Activated T-helper 1 cell treated with anti-CD3 and anti-CD28 coated beads, Interleukin-12 subunit alpha, Interleukin-12 subunit beta, Interleukin-2, Interleukin-4 antibody, amounts not matched to agents 30 ng/mL and 10 ng/mL and 1 ng/mL, durations not matched to agents 14 hours and 24 hours and 36 hours (primary cell): ENCODE measurements around the gene CLSTN2. TPM values are rescaled to one million over a fixed set of nuclear protein-coding genes. Genes with fewer than 3 reads are reported as not detected.

Source experiments
- DNase-seq: peaks from one replicate; pipeline ENCODE4 v3.0.0; 2021; ENCODE audit warnings: low spot score
- H3K27ac Mint-ChIP-seq: one replicate; pipeline ENCODE4 v1.8.0; 2021; ENCODE audit warnings: mild to moderate bottlenecking, mixed read lengths
- H3K27me3 Mint-ChIP-seq: one replicate; pipeline ENCODE4 v1.8.0; 2022; ENCODE audit warnings: mild to moderate bottlenecking, moderate library complexity, mixed read lengths; ENCODE audit not compliant: insufficient read depth
- H3K36me3 Mint-ChIP-seq: one replicate; pipeline ENCODE4 v1.8.0; 2021; ENCODE audit warnings: low read depth, mixed read lengths
- H3K4me1 Mint-ChIP-seq: one replicate; pipeline ENCODE4 v1.8.0; 2021; ENCODE audit warnings: low read depth, mixed read lengths
- H3K4me3 Mint-ChIP-seq: one replicate; pipeline ENCODE4 v1.8.0; 2021; ENCODE audit warnings: mild to moderate bottlenecking, moderate library complexity, mixed read lengths
- H3K9me3 Mint-ChIP-seq: one replicate; pipeline ENCODE4 v1.8.0; 2021; ENCODE audit warnings: mixed read lengths
- intact Hi-C: fragments of 100-400 bp; cut with micrococcal nuclease; formaldehyde crosslinking; loops from one replicate; pipeline ENCODE4 v1.15.1; 2024
- total RNA-seq: library from RNA; stranded (reverse); gene quantifications from 2 replicates; pipeline ENCODE4 v1.2.3, GENCODE V29; 2022

The CLSTN2 gene
- total RNA-seq, 1 donor from 2014 or later: not detected

GRCh38 chr3:140595295-140595694 lies 660.3 kb downstream of the CLSTN2 start:
- H3K4me1 Mint-ChIP-seq: no peaks in the 10 kb centered on the region
- no peak for DNase-seq
- H3K27me3 Mint-ChIP-seq: peaks cover 3% of the 10 kb centered on the region
- no peaks in the 10 kb centered on the region for H3K9me3 Mint-ChIP-seq
- H3K4me3 Mint-ChIP-seq: no peak overlapping the region
- intact Hi-C loops: no loop called here
- no peak overlapping the region for H3K27ac Mint-ChIP-seq
- H3K36me3 Mint-ChIP-seq: no peaks in the 10 kb centered on the region

- intact Hi-C loops: no loop called here
- Mint-ChIP-seq H3K9me3 (no peaks in the 10 kb centered on the region), H3K4me1 (no peaks in the 10 kb centered on the region), H3K27me3 (no peaks in the 10 kb centered on the region), H3K27ac (no peak overlapping the region), H3K36me3 (no peaks in the 10 kb centered on the region), H3K4me3 (no peak overlapping the region)
- no peak for DNase-seq
Observed at GRCh38 chr3:140597364-140597763, 662.4 kb downstream of the CLSTN2 start.

- intact Hi-C loops: no loop called here
- no peaks in the 10 kb centered on the region for H3K4me1 Mint-ChIP-seq
- H3K9me3 Mint-ChIP-seq: no peaks in the 10 kb centered on the region
- H3K36me3 Mint-ChIP-seq: no peaks in the 10 kb centered on the region
- H3K4me3 Mint-ChIP-seq: no peak overlapping the region
- no peak overlapping the region for H3K27ac Mint-ChIP-seq
- DNase-seq: no peak
- H3K27me3 Mint-ChIP-seq: no peaks in the 10 kb centered on the region
Observed at GRCh38 chr3:140597792-140598191, 662.8 kb downstream of the CLSTN2 start.

- H3K27me3 Mint-ChIP-seq: no peaks in the 10 kb centered on the region
- H3K9me3 Mint-ChIP-seq: no peaks in the 10 kb centered on the region
- intact Hi-C loops: no loop called here
- H3K4me3 Mint-ChIP-seq: no peak overlapping the region
- no peaks in the 10 kb centered on the region for H3K4me1 Mint-ChIP-seq
- no peaks in the 10 kb centered on the region for H3K36me3 Mint-ChIP-seq
- DNase-seq: no peak
- no peak overlapping the region for H3K27ac Mint-ChIP-seq
Observed at GRCh38 chr3:140599009-140599408, 664.0 kb downstream of the CLSTN2 start.

- DNase-seq: no peak
- intact Hi-C loops: no loop called here
- Mint-ChIP-seq H3K27ac (no peak overlapping the region), H3K36me3 (no peaks in the 10 kb centered on the region), H3K9me3 (no peaks in the 10 kb centered on the region), H3K27me3 (no peaks in the 10 kb centered on the region), H3K4me3 (no peak overlapping the region), H3K4me1 (no peaks in the 10 kb centered on the region)
Observed at GRCh38 chr3:140599496-140599895, 664.5 kb downstream of the CLSTN2 start.

- intact Hi-C loops: no loop called here
- Mint-ChIP-seq H3K36me3 (no peaks in the 10 kb centered on the region), H3K27ac (no peak overlapping the region), H3K27me3 (no peaks in the 10 kb centered on the region), H3K4me1 (no peaks in the 10 kb centered on the region), H3K4me3 (no peak overlapping the region), H3K9me3 (no peaks in the 10 kb centered on the region)
- no peak for DNase-seq
Observed at GRCh38 chr3:140601881-140602280, 666.9 kb downstream of the CLSTN2 start.

GRCh38 chr3:140602781-140603180 lies 667.8 kb downstream of the CLSTN2 start:
- Mint-ChIP-seq H3K36me3 (no peaks in the 10 kb centered on the region), H3K27ac (no peak overlapping the region), H3K4me3 (no peak overlapping the region), H3K9me3 (no peaks in the 10 kb centered on the region), H3K27me3 (no peaks in the 10 kb centered on the region), H3K4me1 (no peaks in the 10 kb centered on the region)
- intact Hi-C loops: no loop called here
- no peak for DNase-seq

GRCh38 chr3:140603766-140604165 lies 668.8 kb downstream of the CLSTN2 start:
- DNase-seq: no peak
- Mint-ChIP-seq H3K27ac (no peak overlapping the region), H3K27me3 (no peaks in the 10 kb centered on the region), H3K9me3 (no peaks in the 10 kb centered on the region), H3K4me3 (no peak overlapping the region), H3K36me3 (no peaks in the 10 kb centered on the region), H3K4me1 (no peaks in the 10 kb centered on the region)
- intact Hi-C loops: no loop called here

GRCh38 chr3:140610544-140610943 lies 675.6 kb downstream of the CLSTN2 start:
- Mint-ChIP-seq H3K4me3 (no peak overlapping the region), H3K27ac (no peak overlapping the region), H3K27me3 (peaks cover 1% of the 10 kb centered on the region), H3K36me3 (no peaks in the 10 kb centered on the region), H3K4me1 (no peaks in the 10 kb centered on the region), H3K9me3 (peaks cover under 1% of the 10 kb centered on the region)
- intact Hi-C loops: no loop called here
- DNase-seq: no peak

- Mint-ChIP-seq H3K4me1 (no peaks in the 10 kb centered on the region), H3K4me3 (no peak overlapping the region), H3K9me3 (peaks cover 5% of the 10 kb centered on the region), H3K27me3 (peaks cover 5% of the 10 kb centered on the region), H3K36me3 (no peaks in the 10 kb centered on the region), H3K27ac (no peak overlapping the region)
- intact Hi-C loops: no loop called here
- DNase-seq: no peak
Observed at GRCh38 chr3:140614001-140614400, 679.0 kb downstream of the CLSTN2 start.

- no peaks in the 10 kb centered on the region for H3K36me3 Mint-ChIP-seq
- H3K9me3 Mint-ChIP-seq: peaks cover 5% of the 10 kb centered on the region
- DNase-seq: no peak
- intact Hi-C loops: no loop called here
- no peak overlapping the region for H3K27ac Mint-ChIP-seq
- H3K4me3 Mint-ChIP-seq: no peak overlapping the region
- no peaks in the 10 kb centered on the region for H3K4me1 Mint-ChIP-seq
- H3K27me3 Mint-ChIP-seq: peaks cover 7% of the 10 kb centered on the region
Observed at GRCh38 chr3:140617135-140617534, 682.1 kb downstream of the CLSTN2 start.

GRCh38 chr3:140626856-140627255 lies 691.9 kb downstream of the CLSTN2 start:
- DNase-seq: no peak
- H3K27ac Mint-ChIP-seq: no peak overlapping the region
- peaks cover 3% of the 10 kb centered on the region for H3K27me3 Mint-ChIP-seq
- H3K36me3 Mint-ChIP-seq: no peaks in the 10 kb centered on the region
- H3K9me3 Mint-ChIP-seq: no peaks in the 10 kb centered on the region
- intact Hi-C loops: no loop called here
- no peaks in the 10 kb centered on the region for H3K4me1 Mint-ChIP-seq
- no peak overlapping the region for H3K4me3 Mint-ChIP-seq
